OCI-M1 (cell line): Measurements from ENCODE around the gene SLC26A2.
"Not testable (repeated sequence)": the region's sequence is repeated elsewhere in the genome, so short reads cannot be mapped to it uniquely, and the experiment has no call there.

Source experiments
- DNase-seq: peaks from one replicate; lab custom pipeline; 2025; lab: John Stamatoyannopoulos, UW

The SLC26A2 gene

DNA sequence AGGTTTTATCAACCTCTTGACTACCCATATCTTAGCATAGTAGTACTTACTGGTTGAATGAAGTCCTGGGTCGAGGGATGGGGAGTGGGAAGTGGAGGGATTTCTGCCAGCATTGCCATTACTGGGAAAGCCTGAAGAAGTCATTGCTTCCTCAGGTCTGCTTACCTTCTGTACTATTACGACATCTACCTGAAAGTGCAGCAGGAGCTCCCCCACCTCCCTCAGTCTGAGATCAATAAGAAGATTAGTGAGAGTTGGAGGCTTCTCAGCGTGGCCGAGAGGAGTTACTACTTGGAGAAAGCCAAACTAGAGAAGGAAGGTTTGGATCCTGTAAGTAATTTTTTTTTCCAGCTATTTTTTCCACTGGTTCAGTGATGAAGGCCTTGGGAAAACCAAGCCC, 45.8 kb downstream of the SLC26A2 start:
- no peak for DNase-seq

DNA sequence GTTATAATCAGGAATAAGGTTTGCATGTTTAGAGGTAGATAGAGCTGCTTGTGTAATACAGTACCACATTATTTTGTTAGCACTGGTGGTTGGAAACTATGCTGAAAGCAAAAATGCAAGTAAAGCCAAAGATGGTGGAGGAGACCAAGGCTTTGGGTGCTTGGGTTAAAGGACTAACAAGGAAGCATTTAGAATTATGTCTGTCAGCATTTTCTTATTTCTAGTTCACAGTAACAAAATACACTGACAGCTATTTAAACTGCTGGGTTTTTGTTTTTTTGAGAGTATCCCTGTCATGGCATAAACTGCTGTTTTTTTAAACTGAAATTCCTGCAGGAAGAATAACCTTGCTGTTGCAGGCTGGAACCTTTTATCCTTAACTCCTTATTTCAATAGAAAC, 46.5 kb downstream of the SLC26A2 start:
- no peak for DNase-seq

DNA sequence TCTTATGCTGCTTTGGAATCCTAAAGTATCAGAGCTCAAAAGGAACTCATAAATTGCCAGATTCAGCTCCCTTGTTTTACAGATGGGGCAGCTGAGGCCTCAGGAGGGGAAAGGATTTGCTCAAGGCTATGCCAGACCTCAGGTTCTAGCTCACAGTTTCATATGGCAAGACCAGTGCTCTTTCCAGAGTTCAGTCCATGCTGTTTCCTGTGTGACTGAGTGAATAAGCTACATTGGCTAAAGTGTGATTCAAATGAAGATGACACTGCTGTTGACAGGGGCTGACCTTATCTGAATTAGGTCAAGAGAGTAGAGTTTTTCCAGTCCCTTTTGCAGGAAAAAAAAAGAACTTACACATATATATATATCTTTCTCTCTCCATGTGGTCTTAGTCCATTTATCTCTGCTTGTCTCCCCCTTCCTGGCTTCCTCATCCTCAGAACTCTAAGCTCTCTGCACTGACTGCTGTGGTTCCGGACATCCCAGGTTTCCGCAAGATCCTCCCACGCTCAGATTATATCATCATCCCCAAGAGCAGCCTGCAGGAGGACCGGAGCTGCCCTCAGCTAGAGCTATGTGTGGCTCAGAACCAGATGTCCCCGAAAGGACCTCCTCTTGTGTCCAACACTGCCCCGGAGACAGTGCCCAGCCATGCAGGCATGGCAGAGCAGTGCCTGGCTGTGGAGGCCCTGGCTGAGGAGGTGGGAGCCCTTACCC, 49.3 kb downstream of the SLC26A2 start:
- no peak for DNase-seq

DNA sequence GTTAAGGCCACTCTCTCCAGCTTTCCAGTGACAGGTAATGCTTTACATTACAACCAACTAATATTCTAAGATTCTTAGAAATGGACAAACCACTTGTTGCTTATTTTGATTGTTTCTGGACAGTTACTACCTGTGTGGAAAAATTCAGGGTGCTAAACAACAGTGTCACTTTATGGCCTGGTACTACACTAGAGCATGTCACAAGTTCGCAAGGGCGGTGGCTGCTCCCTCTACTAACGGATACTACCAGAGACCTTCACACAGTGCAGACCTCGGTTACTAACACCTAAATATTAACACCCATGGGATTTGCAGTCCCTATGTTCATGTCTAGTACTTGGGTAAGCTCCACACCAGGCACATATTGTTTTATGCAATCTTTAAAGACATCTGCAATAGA, 53.4 kb downstream of the SLC26A2 start:
- no peak for DNase-seq

DNA sequence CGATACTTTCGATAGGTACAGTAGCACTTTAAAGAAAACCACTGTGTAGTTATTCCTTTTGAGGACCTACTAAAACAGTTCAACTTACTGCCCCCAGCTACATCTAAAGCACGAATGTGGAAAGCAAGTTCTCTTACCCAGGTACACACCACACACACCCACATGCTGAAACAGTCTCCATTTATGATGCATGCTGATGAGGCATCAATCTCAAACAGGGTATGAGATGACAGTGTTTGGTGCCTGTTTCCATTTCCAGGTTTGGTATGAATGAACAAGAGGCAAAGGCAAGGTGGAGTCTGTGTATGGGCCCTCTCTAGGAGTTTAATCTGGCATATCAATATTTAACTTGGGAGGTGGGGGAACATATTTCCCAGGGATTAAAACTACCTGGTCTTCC, 53.9 kb downstream of the SLC26A2 start:
- no peak for DNase-seq

DNA sequence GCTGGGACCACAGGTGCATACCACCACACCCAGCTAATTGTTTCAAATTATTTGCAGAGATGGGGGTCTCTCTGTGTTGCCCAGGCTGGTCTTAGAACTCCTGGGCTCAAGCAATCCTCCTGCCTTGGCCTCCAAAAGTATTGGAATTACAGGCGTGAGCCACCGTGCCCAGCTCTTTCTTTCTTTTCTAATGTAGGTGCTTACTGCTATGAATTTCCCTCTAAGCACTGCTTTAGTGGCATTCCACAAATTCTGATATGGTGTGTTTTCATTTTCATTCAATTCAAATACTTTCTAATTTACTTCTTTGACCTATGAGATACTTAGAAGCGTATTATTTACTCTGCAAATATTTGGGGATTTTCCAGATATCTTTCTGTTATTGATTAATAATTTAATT, 54.9 kb downstream of the SLC26A2 start:
- no peak for DNase-seq

DNA sequence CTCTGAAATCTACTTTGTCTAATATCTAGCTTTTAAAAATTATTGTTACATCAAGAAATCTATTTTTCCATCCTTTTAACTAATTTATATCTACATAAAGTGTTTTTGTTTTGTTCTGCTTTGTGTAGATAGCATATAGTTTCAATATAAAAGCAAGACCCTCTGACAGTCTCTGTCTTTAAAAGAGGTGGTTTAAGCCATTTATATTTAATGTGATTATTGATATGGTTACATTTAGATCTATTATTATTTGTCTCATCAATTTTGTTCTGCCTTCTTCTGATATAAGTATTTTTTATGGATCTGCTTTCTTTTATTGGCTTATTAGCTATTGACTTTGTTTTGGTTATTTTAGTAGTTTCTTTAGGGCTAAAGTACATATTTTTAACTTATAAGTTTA, 56.0 kb downstream of the SLC26A2 start:
- no peak for DNase-seq

DNA sequence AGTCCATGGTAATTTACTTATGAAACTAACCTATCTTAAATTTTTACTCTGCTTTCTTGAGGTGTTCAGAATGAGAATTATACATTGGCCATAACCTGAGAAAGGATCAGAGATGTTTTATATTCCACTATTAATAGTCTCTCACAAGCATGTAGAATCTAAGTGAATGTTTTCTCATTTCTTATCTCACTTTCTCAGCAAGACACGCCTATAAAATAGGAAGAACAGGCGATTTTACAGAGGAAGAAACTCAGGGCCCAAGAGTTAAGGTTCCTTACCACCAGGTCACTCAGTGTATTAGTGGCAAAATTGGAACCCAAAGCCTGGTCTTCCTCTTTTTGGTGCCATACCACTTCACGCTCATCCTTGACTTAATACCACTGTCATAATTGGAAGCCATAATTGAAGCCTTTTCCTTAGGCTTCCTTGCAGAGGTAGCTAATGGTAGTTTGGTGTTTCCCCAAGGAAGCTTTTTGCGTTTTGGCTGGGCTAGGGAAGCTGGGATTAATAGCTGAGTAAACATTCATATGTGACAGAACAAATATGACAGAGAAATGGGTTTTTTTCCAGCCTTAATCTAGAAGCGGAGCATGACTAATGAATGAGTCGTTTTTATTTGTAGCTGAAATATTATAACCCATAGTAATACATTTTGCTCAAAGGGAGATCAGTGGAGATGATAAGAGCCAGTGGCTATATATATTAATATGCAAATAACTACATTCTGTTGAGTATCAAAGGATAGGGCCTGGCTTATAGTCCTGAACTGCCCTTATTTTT, 56.9 kb downstream of the SLC26A2 start:
- no peak for DNase-seq

DNA sequence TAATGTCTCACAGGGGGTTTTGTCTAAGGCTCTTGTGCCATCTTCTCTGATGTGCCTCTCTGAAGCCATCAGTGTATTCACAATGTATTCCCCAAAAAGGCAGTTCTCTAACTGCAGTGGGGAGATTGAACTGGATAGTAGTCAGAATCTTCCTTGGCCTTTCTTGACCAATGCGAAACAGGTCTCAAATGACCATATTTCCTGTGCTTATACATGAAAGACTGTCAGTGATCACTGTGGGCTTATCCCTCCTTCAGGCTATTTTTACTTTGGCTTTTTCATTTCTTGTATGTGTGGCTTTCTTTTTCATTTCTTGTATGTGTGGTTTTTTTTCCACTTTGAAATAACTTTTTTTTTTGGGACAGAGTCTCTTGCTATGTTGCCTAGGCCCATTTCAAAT, 59.7 kb downstream of the SLC26A2 start:
- DNase-seq = no peak

DNA sequence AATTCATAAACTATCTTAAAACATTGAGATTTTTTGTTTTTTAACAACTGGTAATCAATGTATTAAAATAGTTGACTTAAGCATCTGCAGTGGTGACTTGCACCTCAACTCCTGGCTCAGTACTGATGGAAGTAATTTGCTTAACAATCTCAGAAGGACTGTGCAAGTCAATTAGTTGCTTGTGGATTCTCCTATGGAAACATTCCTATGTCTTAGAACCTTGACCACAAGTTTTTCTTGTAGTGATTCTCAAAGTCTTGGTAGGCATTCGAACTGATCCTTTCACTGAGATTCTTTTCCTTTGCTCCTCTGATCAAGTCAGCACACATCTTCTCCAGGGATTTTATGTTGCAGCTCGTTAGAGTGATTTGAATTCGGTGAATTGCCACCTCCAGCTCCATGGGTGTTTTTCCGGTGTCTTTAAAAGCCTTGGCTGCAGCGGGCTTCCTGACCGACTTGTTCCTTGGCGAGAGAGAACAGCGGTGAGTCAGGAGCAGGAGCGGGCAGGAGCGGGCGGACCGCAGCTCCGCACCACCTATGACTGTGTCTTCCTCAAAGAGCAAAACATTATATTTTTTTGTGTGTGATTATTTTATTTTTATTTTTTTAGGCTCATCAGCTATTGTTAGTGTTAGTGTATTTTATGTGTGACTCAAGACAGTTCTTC, 61.1 kb downstream of the SLC26A2 start:
- DNase-seq = no peak

DNA sequence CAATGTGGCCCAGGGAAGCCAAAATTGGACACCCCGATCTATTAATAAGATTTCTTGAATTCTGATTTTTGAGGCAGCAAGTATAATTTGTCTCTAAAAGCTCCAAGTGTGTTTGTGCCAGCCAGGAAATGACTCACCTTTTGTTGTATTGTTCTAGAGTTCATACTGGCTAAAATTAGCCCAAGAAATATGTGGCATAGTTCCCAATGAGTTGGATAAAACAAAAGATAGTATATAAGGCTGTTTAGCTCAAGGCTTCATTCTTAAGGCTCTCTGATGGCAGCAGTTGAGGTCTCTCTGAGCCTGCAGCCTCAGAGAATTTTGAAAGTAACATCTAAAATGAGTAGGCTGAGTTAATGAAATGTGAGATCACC, 61.6 kb downstream of the SLC26A2 start:
- no peak for DNase-seq

DNA sequence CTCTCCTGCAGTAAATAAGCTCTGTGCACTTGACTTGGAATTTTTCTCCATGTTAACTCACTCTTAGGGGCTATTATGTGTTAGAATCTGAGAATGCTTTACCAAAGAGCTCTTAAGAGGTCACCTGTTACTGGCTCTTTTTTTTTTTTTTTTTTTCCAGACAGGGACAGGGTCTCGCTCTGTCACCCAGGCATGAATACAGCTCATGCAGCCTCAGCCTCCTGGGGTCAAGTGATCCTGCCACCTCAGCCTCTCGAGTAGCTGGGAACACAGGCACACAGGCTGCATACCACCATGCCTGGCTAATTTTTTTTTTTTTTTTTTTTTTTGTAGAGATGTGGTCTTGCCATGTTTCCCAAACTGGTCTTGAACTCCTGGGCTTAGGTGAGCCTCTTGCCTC, 62.1 kb downstream of the SLC26A2 start:
- DNase-seq = no peak

DNA sequence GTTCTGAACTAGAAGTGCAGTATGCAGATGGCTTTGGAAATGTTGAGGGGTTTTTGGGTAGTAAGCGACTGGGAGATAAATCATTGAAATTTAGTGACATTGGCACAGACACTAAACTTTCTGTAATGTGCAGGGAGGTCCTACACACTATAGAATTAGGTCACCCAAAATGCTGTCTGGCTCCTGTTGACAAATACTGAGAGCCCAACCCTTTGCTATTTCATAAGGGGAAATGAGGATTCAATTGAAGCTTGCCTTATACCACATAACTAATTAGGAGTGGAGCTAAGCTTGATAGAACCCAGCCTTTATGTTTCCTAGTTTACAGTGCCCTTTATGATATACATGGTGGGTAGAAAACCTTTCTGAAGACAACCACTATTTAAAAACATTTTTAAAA, 62.6 kb downstream of the SLC26A2 start:
- DNase-seq = no peak

DNA sequence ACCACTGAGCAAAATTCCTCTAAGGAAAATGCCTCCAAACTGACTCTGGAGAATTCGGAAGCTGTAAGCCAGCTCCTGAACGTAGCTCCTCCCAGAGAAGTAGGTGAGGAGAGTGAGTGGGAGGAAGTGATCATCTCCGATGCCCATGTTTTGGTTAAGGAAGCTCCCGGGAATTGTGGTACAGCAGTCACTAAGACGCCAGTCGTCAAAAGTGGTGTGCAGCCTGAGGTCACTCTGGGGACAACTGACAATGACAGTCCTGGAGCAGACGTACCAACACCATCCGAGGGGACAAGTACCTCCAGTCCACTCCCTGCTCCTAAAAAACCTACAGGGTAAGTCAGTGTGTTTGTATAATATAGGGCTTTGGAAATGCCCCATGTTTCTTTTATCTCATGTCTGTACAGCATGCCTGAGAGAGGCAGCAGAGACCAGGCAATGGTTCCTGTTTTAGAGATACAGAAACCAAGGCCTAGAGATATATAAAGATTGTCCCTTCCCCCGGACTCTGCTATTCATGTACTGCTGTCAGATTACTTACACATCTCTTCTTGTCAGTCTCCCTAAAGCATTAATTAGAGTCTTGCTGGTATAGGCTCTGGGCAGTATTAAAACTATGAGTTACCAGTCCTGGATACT, 63.9 kb downstream of the SLC26A2 start:
- peak; percentile 69 for DNase-seq

DNA sequence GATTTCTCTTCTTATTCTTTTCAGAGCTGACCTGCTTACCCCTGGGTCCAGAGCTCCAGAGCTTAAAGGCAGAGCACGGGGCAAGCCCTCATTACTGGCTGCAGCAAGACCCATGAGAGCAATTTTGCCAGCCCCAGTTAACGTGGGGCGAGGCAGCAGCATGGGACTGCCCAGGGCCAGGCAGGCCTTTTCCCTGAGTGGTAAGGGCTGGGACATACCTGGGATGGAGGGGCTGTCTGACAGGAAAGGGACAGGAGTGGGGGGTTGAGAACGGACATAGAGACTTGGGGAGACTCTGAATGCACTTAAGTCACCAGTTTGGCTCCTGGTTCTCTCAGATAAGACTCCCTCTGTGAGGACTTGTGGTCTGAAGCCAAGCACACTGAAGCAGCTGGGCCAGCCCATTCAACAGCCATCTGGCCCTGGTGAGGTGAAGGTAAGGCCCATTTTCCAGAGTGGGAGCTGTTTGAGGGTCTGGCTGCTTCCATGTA, 66.2 kb downstream of the SLC26A2 start:
- DNase-seq = peak; percentile 76

DNA sequence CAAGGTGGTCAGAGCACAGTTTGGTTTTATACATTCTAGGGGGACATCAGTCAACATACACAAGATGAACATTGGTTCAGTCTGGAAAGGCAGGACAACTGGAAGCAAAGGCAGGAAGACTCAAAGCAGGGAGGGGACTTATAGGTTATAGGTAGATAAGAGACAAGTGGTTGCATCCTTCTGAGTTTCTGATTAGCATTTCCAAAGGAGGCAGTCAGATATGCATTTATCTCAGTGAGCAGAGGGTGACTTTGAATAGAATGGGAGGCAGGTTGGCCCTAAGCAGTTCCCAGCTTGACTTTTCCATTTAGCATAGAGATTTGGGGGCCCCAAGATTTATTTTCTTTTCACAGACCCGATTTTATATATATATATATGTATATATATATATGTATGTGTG, 67.5 kb downstream of the SLC26A2 start:
- not testable (repeated sequence) for DNase-seq

DNA sequence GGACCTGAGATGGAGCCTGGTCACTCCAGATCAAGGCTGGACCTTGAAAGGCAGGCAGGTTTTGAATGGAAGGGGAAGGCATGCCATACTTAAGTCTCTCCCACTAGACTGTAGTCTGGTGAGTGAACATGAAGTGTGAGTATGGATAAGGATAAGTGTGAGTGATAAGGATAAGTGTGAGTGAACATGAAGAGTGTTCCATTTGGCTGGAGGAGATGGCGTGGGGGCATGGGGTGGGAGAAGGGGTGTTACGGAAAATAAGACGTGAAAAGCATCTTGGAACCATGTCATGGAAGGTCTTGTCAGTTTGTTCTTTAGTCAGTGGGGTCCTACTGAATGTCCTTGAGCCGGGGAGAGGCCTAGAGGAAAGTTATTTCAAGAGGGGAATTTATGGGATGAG, 72.8 kb downstream of the SLC26A2 start:
- no peak for DNase-seq

DNA sequence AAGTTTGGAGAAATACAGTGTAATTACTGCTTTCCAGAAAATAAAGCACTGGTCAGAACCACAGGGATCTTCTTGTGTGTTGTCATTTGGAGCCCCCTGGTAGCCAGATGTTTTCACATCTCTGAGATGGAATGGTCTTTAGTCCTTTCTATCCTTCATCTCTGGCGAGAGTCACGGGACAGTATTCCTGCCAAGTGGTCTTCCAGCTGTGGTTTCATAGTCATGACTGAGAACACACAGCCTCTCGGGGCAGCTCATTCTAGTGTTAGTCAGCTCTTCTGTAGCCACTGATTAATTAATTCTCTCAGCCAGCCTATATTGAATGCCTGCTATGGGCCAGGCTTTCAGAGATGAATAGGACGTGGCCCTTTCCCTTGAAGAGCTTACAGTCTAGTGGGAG, 74.1 kb downstream of the SLC26A2 start:
- no peak for DNase-seq

DNA sequence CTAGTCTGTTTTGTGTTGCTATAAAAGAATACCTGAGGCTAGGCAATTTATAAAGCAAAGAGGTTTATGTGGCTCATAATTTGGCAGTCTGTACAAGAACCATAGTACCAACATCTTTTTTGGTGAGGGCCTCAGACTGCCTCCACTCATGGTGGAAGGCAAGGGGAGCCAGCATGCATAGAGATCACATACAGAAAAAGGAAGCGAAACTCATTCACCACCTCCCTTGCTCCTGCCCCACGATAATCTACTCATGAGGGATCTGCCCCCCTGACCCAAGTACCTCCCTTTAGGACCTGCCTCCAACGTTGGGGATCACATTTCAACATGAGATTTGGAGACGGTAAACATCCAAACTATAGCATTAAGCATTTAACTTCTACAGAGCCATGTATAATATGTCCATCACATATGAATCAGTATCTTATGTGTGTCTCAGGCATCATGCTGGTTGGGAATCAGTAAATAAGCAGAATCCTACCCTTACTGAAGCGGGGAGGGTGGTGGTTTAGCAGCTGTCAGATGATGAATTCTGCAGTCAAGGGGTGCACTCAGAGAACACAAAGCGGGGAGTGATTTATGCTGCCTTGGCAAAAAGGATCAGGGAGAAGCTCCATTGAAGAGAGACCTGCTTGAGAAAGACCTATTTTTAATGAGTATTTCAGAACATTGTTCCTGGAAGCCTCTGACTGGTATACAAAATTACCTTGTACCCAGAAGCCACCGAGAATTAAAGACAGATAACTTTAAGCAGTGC, 74.8 kb downstream of the SLC26A2 start:
- peak; percentile 32 for DNase-seq

DNA sequence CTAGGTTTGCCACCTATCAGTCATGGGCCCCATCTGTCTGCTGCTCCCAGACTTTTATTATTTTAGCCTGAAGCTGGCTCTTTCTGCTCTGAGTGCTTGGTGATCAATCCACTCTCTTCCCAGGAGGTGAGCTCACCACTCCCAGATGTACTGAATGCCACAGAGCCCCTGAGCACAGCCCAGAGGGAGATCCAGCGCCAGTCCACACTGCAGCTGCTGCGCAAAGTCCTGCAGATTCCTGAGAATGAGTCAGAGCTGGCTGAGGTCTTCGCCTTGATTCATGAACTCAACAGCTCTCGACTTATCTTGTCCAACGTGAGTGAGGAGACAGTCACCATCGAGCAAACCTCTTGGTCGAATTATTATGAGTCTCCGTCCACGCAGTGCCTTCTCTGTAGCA, 76.0 kb downstream of the SLC26A2 start:
- no peak for DNase-seq
